HL-60 (cell line): ENCODE results near the gene LAMA2.

Source experiments
- DNase-seq, 2 experiments: peaks; one replicate each; pipeline ENCODE4 v3.0.0-alpha.2; 2010 to 2020; ENCODE audit warnings: low read depth in 1 of 2, low spot score in 1 of 2
- H3K27ac ChIP-seq: fragments of 250-450 bp; sonication (Bioruptor Pico); replicated peaks from 2 replicates; pipeline ENCODE4 v1.5.1; 2020; ENCODE audit warnings: mild to moderate bottlenecking, moderate library complexity
- H3K27me3 ChIP-seq: fragments of 250-450 bp; sonication (Bioruptor Pico); 2 replicates; pipeline ENCODE4 v1.5.1; 2021; ENCODE audit warnings: mild to moderate bottlenecking, moderate library complexity; ENCODE audit not compliant: insufficient read depth, poor library complexity, severe bottlenecking
- H3K4me3 ChIP-seq: replicated peaks from 2 replicates; pipeline ENCODE4 v1.5.1; 2011; ENCODE audit warnings: mild to moderate bottlenecking, control low read depth, low read length; ENCODE audit not compliant: insufficient read depth
- GABPA ChIP-seq: IDR thresholded peaks from 2 replicates; pipeline ENCODE4 v1.6.1; 2012; ENCODE audit warnings: low read depth
- POLR2AphosphoS5 ChIP-seq: IDR thresholded peaks from 2 replicates; pipeline ENCODE4 v1.6.1; 2012; ENCODE audit warnings: low read depth
- REST ChIP-seq: IDR thresholded peaks from 2 replicates; pipeline ENCODE4 v1.6.1; 2012; ENCODE audit warnings: low read depth; ENCODE audit not compliant: insufficient replicate concordance
- SPI1 ChIP-seq: IDR thresholded peaks from 2 replicates; pipeline ENCODE4 v1.6.1; 2012; ENCODE audit warnings: low read depth, mild to moderate bottlenecking, borderline replicate concordance
- TF ChIP-seq, protein P1 (sequence below): IDR thresholded peaks from one replicate; pipeline ENCODE4 v1.5.1; 2011; ENCODE audit warnings: low read length, control low read depth, inconsistent platforms; ENCODE audit not compliant: insufficient read depth

Gene LAMA2

GRCh38 chr6:129240492-129240853, 357.5 kb downstream of the LAMA2 start:
- TF ChIP-seq GABPA (no peak), SPI1 (no peak), REST (no peak), POLR2AphosphoS5 (no peak)
- TF ChIP-seq, protein P1, sequence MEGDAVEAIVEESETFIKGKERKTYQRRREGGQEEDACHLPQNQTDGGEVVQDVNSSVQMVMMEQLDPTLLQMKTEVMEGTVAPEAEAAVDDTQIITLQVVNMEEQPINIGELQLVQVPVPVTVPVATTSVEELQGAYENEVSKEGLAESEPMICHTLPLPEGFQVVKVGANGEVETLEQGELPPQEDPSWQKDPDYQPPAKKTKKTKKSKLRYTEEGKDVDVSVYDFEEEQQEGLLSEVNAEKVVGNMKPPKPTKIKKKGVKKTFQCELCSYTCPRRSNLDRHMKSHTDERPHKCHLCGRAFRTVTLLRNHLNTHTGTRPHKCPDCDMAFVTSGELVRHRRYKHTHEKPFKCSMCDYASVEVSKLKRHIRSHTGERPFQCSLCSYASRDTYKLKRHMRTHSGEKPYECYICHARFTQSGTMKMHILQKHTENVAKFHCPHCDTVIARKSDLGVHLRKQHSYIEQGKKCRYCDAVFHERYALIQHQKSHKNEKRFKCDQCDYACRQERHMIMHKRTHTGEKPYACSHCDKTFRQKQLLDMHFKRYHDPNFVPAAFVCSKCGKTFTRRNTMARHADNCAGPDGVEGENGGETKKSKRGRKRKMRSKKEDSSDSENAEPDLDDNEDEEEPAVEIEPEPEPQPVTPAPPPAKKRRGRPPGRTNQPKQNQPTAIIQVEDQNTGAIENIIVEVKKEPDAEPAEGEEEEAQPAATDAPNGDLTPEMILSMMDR: no peak
- Histone ChIP-seq H3K27ac (no peak overlapping the region), H3K4me3 (no peak overlapping the region), H3K27me3 (no peaks in the 10 kb centered on the region)
- no peak for DNase-seq

GRCh38 chr6:129242546-129242945, 359.6 kb downstream of the LAMA2 start:
- TF ChIP-seq, protein P1: no peak
- TF ChIP-seq SPI1 (no peak), REST (no peak), POLR2AphosphoS5 (no peak), GABPA (no peak)
- no peak for DNase-seq
- Histone ChIP-seq H3K27ac (no peak overlapping the region), H3K27me3 (no peaks in the 10 kb centered on the region), H3K4me3 (no peak overlapping the region)

GRCh38 chr6:129243377-129243776, 360.4 kb downstream of the LAMA2 start:
- no peak for DNase-seq
- TF ChIP-seq SPI1 (no peak), POLR2AphosphoS5 (no peak), GABPA (no peak), REST (no peak)
- TF ChIP-seq, protein P1: no peak
- no peak overlapping the region for H3K27ac ChIP-seq
- no peaks in the 10 kb centered on the region for H3K27me3 ChIP-seq
- no peak overlapping the region for H3K4me3 ChIP-seq
